Measurements from ENCODE around the gene ARHGEF19. TPM values are rescaled to one million over a fixed set of nuclear protein-coding genes. Genes with fewer than 3 reads are reported as not detected.

ARHGEF19 gene
- total and polyA plus RNA-seq, 2 of the 13 experiments (the other 11 are each of a cell fraction or from before 2014, with no cell fraction given): 1.7 to 1.8 TPM

DNA sequence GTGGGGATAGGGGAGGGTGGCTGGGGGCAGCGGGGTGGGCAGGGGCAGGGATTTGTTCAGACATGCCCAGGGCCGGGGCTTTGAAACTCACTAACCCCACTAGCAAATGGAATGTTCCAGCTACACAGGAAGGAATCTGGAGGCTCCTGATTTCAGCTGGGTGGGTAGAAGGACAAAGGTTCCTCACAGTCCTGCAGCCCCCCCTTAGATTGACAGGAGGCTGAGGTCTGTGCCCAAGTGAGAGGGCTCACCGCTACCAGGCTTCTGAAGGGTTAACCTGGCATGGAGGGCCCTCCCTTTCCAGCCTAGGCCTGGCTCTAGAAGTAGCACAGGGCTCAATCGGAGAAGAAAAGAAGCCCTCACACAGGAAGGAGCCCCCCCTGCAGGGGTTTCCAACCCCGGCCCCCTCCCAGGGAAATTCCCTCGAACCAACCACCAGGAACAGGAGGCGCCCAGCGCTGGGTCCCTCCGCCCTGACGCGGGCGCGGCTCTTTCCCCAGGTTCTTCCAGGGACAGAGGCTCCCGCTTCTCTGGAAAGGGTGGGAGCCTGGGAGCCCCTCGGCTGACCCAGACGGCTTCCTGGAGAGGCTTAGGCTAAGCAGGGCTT, 59.9 kb downstream of the ARHGEF19 start (continued):
- TF ChIP-seq, protein P1, sequence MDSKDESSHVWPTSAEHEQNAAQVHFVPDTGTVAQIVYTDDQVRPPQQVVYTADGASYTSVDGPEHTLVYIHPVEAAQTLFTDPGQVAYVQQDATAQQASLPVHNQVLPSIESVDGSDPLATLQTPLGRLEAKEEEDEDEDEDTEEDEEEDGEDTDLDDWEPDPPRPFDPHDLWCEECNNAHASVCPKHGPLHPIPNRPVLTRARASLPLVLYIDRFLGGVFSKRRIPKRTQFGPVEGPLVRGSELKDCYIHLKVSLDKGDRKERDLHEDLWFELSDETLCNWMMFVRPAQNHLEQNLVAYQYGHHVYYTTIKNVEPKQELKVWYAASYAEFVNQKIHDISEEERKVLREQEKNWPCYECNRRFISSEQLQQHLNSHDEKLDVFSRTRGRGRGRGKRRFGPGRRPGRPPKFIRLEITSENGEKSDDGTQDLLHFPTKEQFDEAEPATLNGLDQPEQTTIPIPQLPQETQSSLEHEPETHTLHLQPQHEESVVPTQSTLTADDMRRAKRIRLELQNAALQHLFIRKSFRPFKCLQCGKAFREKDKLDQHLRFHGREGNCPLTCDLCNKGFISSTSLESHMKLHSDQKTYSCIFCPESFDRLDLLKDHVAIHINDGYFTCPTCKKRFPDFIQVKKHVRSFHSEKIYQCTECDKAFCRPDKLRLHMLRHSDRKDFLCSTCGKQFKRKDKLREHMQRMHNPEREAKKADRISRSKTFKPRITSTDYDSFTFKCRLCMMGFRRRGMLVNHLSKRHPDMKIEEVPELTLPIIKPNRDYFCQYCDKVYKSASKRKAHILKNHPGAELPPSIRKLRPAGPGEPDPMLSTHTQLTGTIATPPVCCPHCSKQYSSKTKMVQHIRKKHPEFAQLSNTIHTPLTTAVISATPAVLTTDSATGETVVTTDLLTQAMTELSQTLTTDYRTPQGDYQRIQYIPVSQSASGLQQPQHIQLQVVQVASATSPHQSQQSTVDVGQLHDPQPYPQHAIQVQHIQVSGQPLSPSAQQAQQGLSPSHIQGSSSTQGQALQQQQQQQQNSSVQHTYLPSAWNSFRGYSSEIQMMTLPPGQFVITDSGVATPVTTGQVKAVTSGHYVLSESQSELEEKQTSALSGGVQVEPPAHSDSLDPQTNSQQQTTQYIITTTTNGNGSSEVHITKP (CRISPR knock-in tag; IDR thresholded peaks at IDR 0.05; ENCODE audit: low read depth): peak; percentile 83
- TF ChIP-seq GATA4 (IDR thresholded peaks at IDR 0.05; ENCODE audit: borderline replicate concordance, low read depth): no peak
- no peak for TF ChIP-seq SMC3 (IDR thresholded peaks at IDR 0.05; ENCODE audit: low read length)
- no peak for TF ChIP-seq ZNF20 (CRISPR knock-in tag; IDR thresholded peaks at IDR 0.05)
- no peak for TF ChIP-seq NBN (conservative IDR thresholded peaks at IDR 0.05)
- no peak for TF ChIP-seq ZNF567 (CRISPR knock-in tag; IDR thresholded peaks at IDR 0.05; ENCODE audit: borderline replicate concordance)
- TF ChIP-seq ZNF790 (CRISPR knock-in tag; IDR thresholded peaks at IDR 0.05; ENCODE audit: borderline replicate concordance): no peak
- TF ChIP-seq MIER2 (CRISPR knock-in tag; IDR thresholded peaks at IDR 0.05): no peak
- no peak for TF ChIP-seq EED (CRISPR knock-in tag; IDR thresholded peaks at IDR 0.05)
- TF ChIP-seq, protein P2, sequence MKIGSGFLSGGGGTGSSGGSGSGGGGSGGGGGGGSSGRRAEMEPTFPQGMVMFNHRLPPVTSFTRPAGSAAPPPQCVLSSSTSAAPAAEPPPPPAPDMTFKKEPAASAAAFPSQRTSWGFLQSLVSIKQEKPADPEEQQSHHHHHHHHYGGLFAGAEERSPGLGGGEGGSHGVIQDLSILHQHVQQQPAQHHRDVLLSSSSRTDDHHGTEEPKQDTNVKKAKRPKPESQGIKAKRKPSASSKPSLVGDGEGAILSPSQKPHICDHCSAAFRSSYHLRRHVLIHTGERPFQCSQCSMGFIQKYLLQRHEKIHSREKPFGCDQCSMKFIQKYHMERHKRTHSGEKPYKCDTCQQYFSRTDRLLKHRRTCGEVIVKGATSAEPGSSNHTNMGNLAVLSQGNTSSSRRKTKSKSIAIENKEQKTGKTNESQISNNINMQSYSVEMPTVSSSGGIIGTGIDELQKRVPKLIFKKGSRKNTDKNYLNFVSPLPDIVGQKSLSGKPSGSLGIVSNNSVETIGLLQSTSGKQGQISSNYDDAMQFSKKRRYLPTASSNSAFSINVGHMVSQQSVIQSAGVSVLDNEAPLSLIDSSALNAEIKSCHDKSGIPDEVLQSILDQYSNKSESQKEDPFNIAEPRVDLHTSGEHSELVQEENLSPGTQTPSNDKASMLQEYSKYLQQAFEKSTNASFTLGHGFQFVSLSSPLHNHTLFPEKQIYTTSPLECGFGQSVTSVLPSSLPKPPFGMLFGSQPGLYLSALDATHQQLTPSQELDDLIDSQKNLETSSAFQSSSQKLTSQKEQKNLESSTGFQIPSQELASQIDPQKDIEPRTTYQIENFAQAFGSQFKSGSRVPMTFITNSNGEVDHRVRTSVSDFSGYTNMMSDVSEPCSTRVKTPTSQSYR (CRISPR knock-in tag; IDR thresholded peaks at IDR 0.05; ENCODE audit: borderline replicate concordance): no peak
- TF ChIP-seq, protein P3, sequence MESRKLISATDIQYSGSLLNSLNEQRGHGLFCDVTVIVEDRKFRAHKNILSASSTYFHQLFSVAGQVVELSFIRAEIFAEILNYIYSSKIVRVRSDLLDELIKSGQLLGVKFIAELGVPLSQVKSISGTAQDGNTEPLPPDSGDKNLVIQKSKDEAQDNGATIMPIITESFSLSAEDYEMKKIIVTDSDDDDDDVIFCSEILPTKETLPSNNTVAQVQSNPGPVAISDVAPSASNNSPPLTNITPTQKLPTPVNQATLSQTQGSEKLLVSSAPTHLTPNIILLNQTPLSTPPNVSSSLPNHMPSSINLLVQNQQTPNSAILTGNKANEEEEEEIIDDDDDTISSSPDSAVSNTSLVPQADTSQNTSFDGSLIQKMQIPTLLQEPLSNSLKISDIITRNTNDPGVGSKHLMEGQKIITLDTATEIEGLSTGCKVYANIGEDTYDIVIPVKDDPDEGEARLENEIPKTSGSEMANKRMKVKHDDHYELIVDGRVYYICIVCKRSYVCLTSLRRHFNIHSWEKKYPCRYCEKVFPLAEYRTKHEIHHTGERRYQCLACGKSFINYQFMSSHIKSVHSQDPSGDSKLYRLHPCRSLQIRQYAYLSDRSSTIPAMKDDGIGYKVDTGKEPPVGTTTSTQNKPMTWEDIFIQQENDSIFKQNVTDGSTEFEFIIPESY (CRISPR knock-in tag; IDR thresholded peaks at IDR 0.05): peak; percentile 30; the same call in 1 of the 2 replicates
- TF ChIP-seq HOXD1 (CRISPR knock-in tag; IDR thresholded peaks at IDR 0.05): no peak
- no peak for TF ChIP-seq ZNF335 (CRISPR knock-in tag; IDR thresholded peaks at IDR 0.05)
- TF ChIP-seq, protein P4, sequence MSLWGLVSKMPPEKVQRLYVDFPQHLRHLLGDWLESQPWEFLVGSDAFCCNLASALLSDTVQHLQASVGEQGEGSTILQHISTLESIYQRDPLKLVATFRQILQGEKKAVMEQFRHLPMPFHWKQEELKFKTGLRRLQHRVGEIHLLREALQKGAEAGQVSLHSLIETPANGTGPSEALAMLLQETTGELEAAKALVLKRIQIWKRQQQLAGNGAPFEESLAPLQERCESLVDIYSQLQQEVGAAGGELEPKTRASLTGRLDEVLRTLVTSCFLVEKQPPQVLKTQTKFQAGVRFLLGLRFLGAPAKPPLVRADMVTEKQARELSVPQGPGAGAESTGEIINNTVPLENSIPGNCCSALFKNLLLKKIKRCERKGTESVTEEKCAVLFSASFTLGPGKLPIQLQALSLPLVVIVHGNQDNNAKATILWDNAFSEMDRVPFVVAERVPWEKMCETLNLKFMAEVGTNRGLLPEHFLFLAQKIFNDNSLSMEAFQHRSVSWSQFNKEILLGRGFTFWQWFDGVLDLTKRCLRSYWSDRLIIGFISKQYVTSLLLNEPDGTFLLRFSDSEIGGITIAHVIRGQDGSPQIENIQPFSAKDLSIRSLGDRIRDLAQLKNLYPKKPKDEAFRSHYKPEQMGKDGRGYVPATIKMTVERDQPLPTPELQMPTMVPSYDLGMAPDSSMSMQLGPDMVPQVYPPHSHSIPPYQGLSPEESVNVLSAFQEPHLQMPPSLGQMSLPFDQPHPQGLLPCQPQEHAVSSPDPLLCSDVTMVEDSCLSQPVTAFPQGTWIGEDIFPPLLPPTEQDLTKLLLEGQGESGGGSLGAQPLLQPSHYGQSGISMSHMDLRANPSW (CRISPR knock-in tag; IDR thresholded peaks at IDR 0.05; ENCODE audit: borderline replicate concordance): no peak
- peak; percentile 90 for TF ChIP-seq ZNF652 (CRISPR knock-in tag; IDR thresholded peaks at IDR 0.05; ENCODE audit: borderline replicate concordance, low read depth)
- TF ChIP-seq, protein P5, sequence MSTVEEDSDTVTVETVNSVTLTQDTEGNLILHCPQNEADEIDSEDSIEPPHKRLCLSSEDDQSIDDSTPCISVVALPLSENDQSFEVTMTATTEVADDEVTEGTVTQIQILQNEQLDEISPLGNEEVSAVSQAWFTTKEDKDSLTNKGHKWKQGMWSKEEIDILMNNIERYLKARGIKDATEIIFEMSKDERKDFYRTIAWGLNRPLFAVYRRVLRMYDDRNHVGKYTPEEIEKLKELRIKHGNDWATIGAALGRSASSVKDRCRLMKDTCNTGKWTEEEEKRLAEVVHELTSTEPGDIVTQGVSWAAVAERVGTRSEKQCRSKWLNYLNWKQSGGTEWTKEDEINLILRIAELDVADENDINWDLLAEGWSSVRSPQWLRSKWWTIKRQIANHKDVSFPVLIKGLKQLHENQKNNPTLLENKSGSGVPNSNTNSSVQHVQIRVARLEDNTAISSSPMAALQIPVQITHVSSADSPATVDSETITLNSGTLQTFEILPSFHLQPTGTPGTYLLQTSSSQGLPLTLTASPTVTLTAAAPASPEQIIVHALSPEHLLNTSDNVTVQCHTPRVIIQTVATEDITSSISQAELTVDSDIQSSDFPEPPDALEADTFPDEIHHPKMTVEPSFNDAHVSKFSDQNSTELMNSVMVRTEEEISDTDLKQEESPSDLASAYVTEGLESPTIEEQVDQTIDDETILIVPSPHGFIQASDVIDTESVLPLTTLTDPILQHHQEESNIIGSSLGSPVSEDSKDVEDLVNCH (CRISPR knock-in tag; IDR thresholded peaks at IDR 0.05): no peak

Measured in HepG2 (cell line).